IMR-90 (cell line): ENCODE measurements around the gene SMIM31.

Source experiments
- CEBPB ChIP-seq: IDR thresholded peaks from 2 replicates; pipeline ENCODE4 v1.6.1; 2012; ENCODE audit warnings: low read depth, low read length, improper control_type of control experiment
- CTCF ChIP-seq: conservative IDR thresholded peaks from 2 replicates; pipeline ENCODE4 v1.5.1; 2012; ENCODE audit warnings: mild to moderate bottlenecking, low read depth, low read length, improper control_type of control experiment
- ELK1 ChIP-seq: fragments of 150-350 bp; IDR thresholded peaks from 2 replicates; pipeline ENCODE4 v1.6.1; 2016; ENCODE audit warnings: low read depth, mild to moderate bottlenecking, low read length, moderate library complexity, borderline replicate concordance
- FOS ChIP-seq: fragments of 150-350 bp; IDR thresholded peaks from 2 replicates; pipeline ENCODE4 v1.6.1; 2016; ENCODE audit warnings: low read depth, low read length
- MAFK ChIP-seq: IDR thresholded peaks from 2 replicates; pipeline ENCODE4 v1.6.1; 2012; ENCODE audit warnings: low read depth, low read length, improper control_type of control experiment
- POLR2A ChIP-seq: IDR thresholded peaks from 2 replicates; pipeline ENCODE4 v1.6.1; 2012; ENCODE audit warnings: mild to moderate bottlenecking, low read depth, low read length
- RAD21 ChIP-seq: IDR thresholded peaks from 2 replicates; pipeline ENCODE4 v1.6.1; 2012; ENCODE audit warnings: low read length, improper control_type of control experiment

- TF ChIP-seq POLR2A, result no peak
- TF ChIP-seq CEBPB, result no peak
- TF ChIP-seq RAD21, result no peak
- no peak for TF ChIP-seq MAFK
- no peak for TF ChIP-seq CTCF
- TF ChIP-seq ELK1, result no peak
- TF ChIP-seq FOS, result no peak
Measured at GRCh38 chr4:164761241-164761640, 7.3 kb downstream of the SMIM31 start.
